IPS-NIHi7 (cell line): ENCODE measurements around the gene FRMD4B.
"Not testable (repeated sequence)": the region's sequence is repeated elsewhere in the genome, so short reads cannot be mapped to it uniquely, and the experiment has no call there.

Experiments
- DNase-seq: peaks from one replicate; pipeline ENCODE4 v3.0.0; 2012; ENCODE audit warnings: mixed read lengths; ENCODE audit errors: extremely low spot score

FRMD4B gene

GRCh38 chr3:69283913-69284611 is 101.8 kb downstream of the FRMD4B start:
- DNase-seq = no peak

- no peak for DNase-seq
These were observed 102.4 kb downstream of the FRMD4B start for GRCh38 chr3:69283496-69283895.

GRCh38 chr3:69282181-69282580 is 103.7 kb downstream of the FRMD4B start:
- DNase-seq = no peak

- not testable (repeated sequence) for DNase-seq
These were observed 108.5 kb downstream of the FRMD4B start for GRCh38 chr3:69277403-69277802.

GRCh38 chr3:69276884-69277283 is 109.0 kb downstream of the FRMD4B start:
- DNase-seq = no peak

- not testable (repeated sequence) for DNase-seq
These were observed 109.7 kb downstream of the FRMD4B start for GRCh38 chr3:69276191-69276590.

GRCh38 chr3:69273896-69274295 is 112.0 kb downstream of the FRMD4B start:
- DNase-seq = no peak

GRCh38 chr3:69272556-69272955 is 113.3 kb downstream of the FRMD4B start:
- no peak for DNase-seq

- DNase-seq = no peak
These were observed 114.8 kb downstream of the FRMD4B start for GRCh38 chr3:69271098-69271497.

- no peak for DNase-seq
These were observed 119.3 kb downstream of the FRMD4B start for GRCh38 chr3:69266585-69266984.

- not testable (repeated sequence) for DNase-seq
These were observed 119.8 kb downstream of the FRMD4B start for GRCh38 chr3:69266071-69266470.

- DNase-seq = not testable (repeated sequence)
These were observed 125.0 kb downstream of the FRMD4B start for GRCh38 chr3:69260843-69261405.

GRCh38 chr3:69260216-69260787 is 125.6 kb downstream of the FRMD4B start:
- DNase-seq = no peak

- DNase-seq = no peak
These were observed 126.8 kb downstream of the FRMD4B start for GRCh38 chr3:69259125-69259524.

GRCh38 chr3:69255928-69256327 is 130.0 kb downstream of the FRMD4B start:
- no peak for DNase-seq

GRCh38 chr3:69254351-69254750 is 131.5 kb downstream of the FRMD4B start:
- no peak for DNase-seq

- no peak for DNase-seq
These were observed 133.3 kb downstream of the FRMD4B start for GRCh38 chr3:69252631-69253030.

GRCh38 chr3:69252141-69252540 is 133.7 kb downstream of the FRMD4B start:
- DNase-seq = no peak

GRCh38 chr3:69251078-69251805 is 134.6 kb downstream of the FRMD4B start:
- peak; percentile 17 for DNase-seq

GRCh38 chr3:69250014-69250413 is 135.9 kb downstream of the FRMD4B start:
- peak; percentile 72 for DNase-seq

- DNase-seq = no peak
These were observed 136.9 kb downstream of the FRMD4B start for GRCh38 chr3:69249001-69249400.

GRCh38 chr3:69248436-69248835 is 137.5 kb downstream of the FRMD4B start:
- DNase-seq = no peak

- no peak for DNase-seq
These were observed 139.3 kb downstream of the FRMD4B start for GRCh38 chr3:69246612-69247011.
